K562 (cell line): ENCODE data around the gene CASTOR1. TPM values are rescaled to one million over a fixed set of nuclear protein-coding genes. Genes with fewer than 3 reads are reported as not detected.
A peak's percentile ranks its signal among the peaks of the same experiment; 100 is the strongest.

Experiments used
- ATAC-seq: fragments of 200-7000 bp; cut with Tn5 transposase; 3 replicates; pipeline ENCODE4 v1.9.1; 2020; ENCODE audit warnings: moderate library complexity
- BruUV-seq: library from RNA; stranded (reverse); fragments of 400-500 nt; replicated peaks from 2 replicates; lab custom pipeline; 2021; lab: Mats Ljungman, UMichigan
- CTCF ChIA-PET: fragments of 300-600 bp; formaldehyde crosslinking; extraction: SDS; loops from one replicate; lab custom pipeline; 2021; ENCODE audit warnings: low intra/inter-chr PET ratio; lab: Yijun Ruan, JAX
- POLR2A ChIA-PET: fragments of 300-600, 350-650 bp; sonication (Branson Sonifier 250); formaldehyde crosslinking; extraction: SDS; loops from one replicate; lab custom pipeline; 2021; ENCODE audit warnings: antibody characterized with exemption, inconsistent platforms; lab: Yijun Ruan, JAX
- DNase-seq, 4 experiments: peaks; one replicate each; pipeline versions ENCODE4 v3.0.0 to v3.0.0-alpha.2; 2011 to 2018; ENCODE audit warnings: low spot score in 3 of 4, mixed read lengths in 3 of 4; ENCODE audit errors: extremely low read depth in 1 of 4
- FAIRE-seq: peaks from 2 replicates; lab custom pipeline; 2011; peaks lifted over from hg19 to GRCh38; lab: Jason Lieb, UNC
- H2AFZ ChIP-seq: 2 replicates; pipeline ENCODE4 v1.6.0; 2011; ENCODE audit warnings: low read depth, low read length, control low read depth, inconsistent platforms
- H3K27ac ChIP-seq: fragments of 200-600 bp; 3 replicates; pipeline ENCODE4 v1.8.0; 2011; ENCODE audit warnings: low read depth, mild to moderate bottlenecking, control low read depth, inconsistent platforms, low read length, moderate library complexity, mixed read lengths; ENCODE audit errors: extremely low read depth
- H3K27me3 ChIP-seq, 2 experiments: fragments of 300-600 bp in 1 of 2; 2 replicates in 1 of 2; 3 replicates in 1 of 2; pipeline versions ENCODE4 v1.6.0 to v1.8.0; 2011; ENCODE audit warnings: inconsistent platforms in 2 of 2, low read length in 2 of 2, mild to moderate bottlenecking in 1 of 2, mixed read lengths in 1 of 2, moderate library complexity in 1 of 2; ENCODE audit not compliant: control insufficient read depth in 2 of 2, insufficient read depth in 2 of 2
- H3K36me3 ChIP-seq: fragments of 300-600 bp; 3 replicates; pipeline ENCODE4 v1.8.0; 2011; ENCODE audit warnings: mild to moderate bottlenecking, low read length, inconsistent platforms; ENCODE audit not compliant: control insufficient read depth, insufficient read depth
- H3K4me1 ChIP-seq, 2 experiments: fragments of 200-600 bp in 1 of 2; replicated peaks in 1 of 2; 2 replicates in 1 of 2; 3 replicates in 1 of 2; pipeline versions ENCODE4 v1.5.1 to v1.8.0; 2011; ENCODE audit warnings: inconsistent platforms in 2 of 2, low read length in 2 of 2, mild to moderate bottlenecking in 1 of 2, mixed read lengths in 1 of 2, moderate library complexity in 1 of 2; ENCODE audit not compliant: control insufficient read depth in 2 of 2, insufficient read depth in 2 of 2
- H3K4me2 ChIP-seq: 2 replicates; pipeline ENCODE4 v1.6.1; 2011; ENCODE audit warnings: low read length, control low read depth, inconsistent platforms, mixed read lengths; ENCODE audit not compliant: insufficient read depth
- H3K4me3 ChIP-seq: fragments of 200-600 bp; sonication (generic), shearing (Covaris generic); 2 replicates; pipeline ENCODE4 v1.5.1; 2016; ENCODE audit warnings: control low read depth, inconsistent platforms
- H3K79me2 ChIP-seq: fragments of 200-600 bp; 3 replicates; pipeline ENCODE4 v1.8.0; 2011; ENCODE audit warnings: low read length, inconsistent platforms; ENCODE audit not compliant: control insufficient read depth, insufficient read depth
- H3K9ac ChIP-seq, 2 experiments: 2 replicates each; pipeline versions ENCODE4 v1.6.0 to v1.6.1; 2011; ENCODE audit warnings: low read depth in 2 of 2, low read length in 2 of 2, control low read depth in 1 of 2, inconsistent platforms in 1 of 2, mild to moderate bottlenecking in 1 of 2, mixed read lengths in 1 of 2; ENCODE audit not compliant: insufficient read depth in 1 of 2
- H3K9me1 ChIP-seq: one replicate; pipeline ENCODE4 v1.6.0; 2011; ENCODE audit warnings: inconsistent platforms, mild to moderate bottlenecking, low read length, moderate library complexity; ENCODE audit not compliant: control insufficient read depth, insufficient read depth
- H3K9me3 ChIP-seq: replicated peaks from 2 replicates; pipeline ENCODE4 v1.5.1; 2011; ENCODE audit warnings: low read depth, low read length, inconsistent platforms; ENCODE audit not compliant: control insufficient read depth, insufficient read depth
- H4K20me1 ChIP-seq: replicated peaks from 2 replicates; pipeline ENCODE4 v1.6.1; 2011; ENCODE audit warnings: low read length, inconsistent platforms, mixed read lengths; ENCODE audit not compliant: control insufficient read depth, insufficient read depth
- CTCF ChIP-seq, 3 experiments: IDR thresholded peaks in 2 of 3; conservative IDR thresholded peaks in 1 of 3; 2 replicates each; pipeline ENCODE4 v1.5.1; 2011 to 2012; ENCODE audit warnings: low read length in 3 of 3, mild to moderate bottlenecking in 3 of 3, control low read depth in 2 of 3, improper control_type of control experiment in 1 of 3, inconsistent platforms in 1 of 3, low read depth in 1 of 3, mixed read lengths in 1 of 3, moderate library complexity in 1 of 3; ENCODE audit not compliant: insufficient read depth in 2 of 3
- DEAF1 ChIP-seq: fragments of 450-650 bp; formaldehyde crosslinking; IDR thresholded peaks from 2 replicates; pipeline ENCODE4 v1.4.0; 2020; ENCODE audit warnings: mild to moderate bottlenecking, moderate library complexity
- EGR1 ChIP-seq: fragments of 450-650 bp; conservative IDR thresholded peaks from 2 replicates; pipeline ENCODE4 v1.6.1; 2017; ENCODE audit warnings: mild to moderate bottlenecking
- MAFK ChIP-seq: IDR thresholded peaks from 2 replicates; pipeline ENCODE4 v1.6.1; 2011; ENCODE audit warnings: low read length, improper control_type of control experiment
- PCBP1 ChIP-seq: fragments of 200-400 bp; formaldehyde crosslinking; IDR thresholded peaks from 2 replicates; pipeline ENCODE4 v1.6.1; 2018; ENCODE audit warnings: mild to moderate bottlenecking, low read depth, low read length; ENCODE audit not compliant: poor library complexity, severe bottlenecking
- SP1 ChIP-seq: sonication (generic); formaldehyde crosslinking; IDR thresholded peaks from 2 replicates; pipeline ENCODE4 v1.8.1; 2022; ENCODE audit warnings: mild to moderate bottlenecking, missing genetic modification reagents
- ZBTB7A ChIP-seq: IDR thresholded peaks from 2 replicates; pipeline ENCODE4 v1.6.1; 2011; ENCODE audit warnings: low read depth, mild to moderate bottlenecking, low read length, moderate library complexity, borderline replicate concordance; ENCODE audit not compliant: control insufficient read depth
- ZNF212 ChIP-seq: fragments of 450-650 bp; formaldehyde crosslinking; IDR thresholded peaks from 2 replicates; pipeline ENCODE4 v1.4.0; 2020; ENCODE audit warnings: mild to moderate bottlenecking
- ZNF217 ChIP-seq: sonication (generic); formaldehyde crosslinking; IDR thresholded peaks from 2 replicates; pipeline ENCODE4 v1.8.0; 2022; ENCODE audit warnings: mild to moderate bottlenecking, missing genetic modification reagents
- ZNF232 ChIP-seq: sonication (generic); formaldehyde crosslinking; IDR thresholded peaks from 2 replicates; pipeline ENCODE4 v1.8.0; 2022; ENCODE audit warnings: mild to moderate bottlenecking, missing genetic modification reagents
- ZNF785 ChIP-seq: fragments of 250-450 bp; sonication (Bioruptor Pico); IDR thresholded peaks from 2 replicates; pipeline ENCODE4 v1.4.0; 2020; ENCODE audit warnings: mild to moderate bottlenecking
- WGBS: fragments of 100-300 bp; shearing (Covaris generic); methylation state at CpG from one replicate; pipeline ENCODE4 v1.1.6; 2016; ENCODE audit warnings: low coverage, mixed read lengths; ENCODE audit not compliant: insufficient coverage; ENCODE audit errors: missing lambda C conversion rate; 5-methylcytosine and 5-hydroxymethylcytosine counted together
- in situ Hi-C: fragments of 300-500 bp; cut with MboI; formaldehyde crosslinking; loops from 4 replicates; pipeline ENCODE4 v1.15.0; 2018; ENCODE audit warnings: inconsistent platforms, mixed read lengths
- intact Hi-C: fragments of 100-400 bp; cut with micrococcal nuclease; formaldehyde crosslinking; loops from 2 replicates; pipeline ENCODE4 v1.14.2; 2022
- polyA plus RNA-seq, 8 experiments: library from polyadenylated mRNA; depleted of rRNA in 4 of 8; stranded (reverse) in 5 of 8; unstranded in 3 of 8; fragments of >200 nt; fragmentation: Nextera tagmentation in 2 of 8; fragmentation: Illumina TruSeq in 1 of 8; extraction: Ambion mirVana in 2 of 8; extraction: Trizol in 1 of 8; gene quantifications; 2 replicates each; pipeline versions ENCODE4 v1.2.1 to v1.2.3, GENCODE V29; 2011 to 2014; ENCODE audit warnings: inconsistent platforms in 1 of 8, missing spikeins in 1 of 8
- total RNA-seq, 7 experiments: library from RNA; depleted of rRNA in 6 of 7; stranded (reverse); fragments of >200 nt in 6 of 7; fragmentation: Illumina TruSeq in 2 of 7; extraction: Trizol in 2 of 7; gene quantifications; 2 replicates each; pipeline versions ENCODE4 v1.2.1 to v1.2.3, GENCODE V29; 2011 to 2021; ENCODE audit warnings: low replicate concordance in 1 of 7
- TF ChIP-seq, protein P1 (sequence below): fragments of 450-650 bp; IDR thresholded peaks from 2 replicates; pipeline ENCODE4 v1.6.1; 2018; ENCODE audit not compliant: partially characterized antibody

CASTOR1 gene
- total and polyA plus RNA-seq, 9 of the 15 experiments (the other 6 are each of a cell fraction or from before 2014, with no cell fraction given) = 0.35 to 2.6 (median 1.1) TPM

DNA sequence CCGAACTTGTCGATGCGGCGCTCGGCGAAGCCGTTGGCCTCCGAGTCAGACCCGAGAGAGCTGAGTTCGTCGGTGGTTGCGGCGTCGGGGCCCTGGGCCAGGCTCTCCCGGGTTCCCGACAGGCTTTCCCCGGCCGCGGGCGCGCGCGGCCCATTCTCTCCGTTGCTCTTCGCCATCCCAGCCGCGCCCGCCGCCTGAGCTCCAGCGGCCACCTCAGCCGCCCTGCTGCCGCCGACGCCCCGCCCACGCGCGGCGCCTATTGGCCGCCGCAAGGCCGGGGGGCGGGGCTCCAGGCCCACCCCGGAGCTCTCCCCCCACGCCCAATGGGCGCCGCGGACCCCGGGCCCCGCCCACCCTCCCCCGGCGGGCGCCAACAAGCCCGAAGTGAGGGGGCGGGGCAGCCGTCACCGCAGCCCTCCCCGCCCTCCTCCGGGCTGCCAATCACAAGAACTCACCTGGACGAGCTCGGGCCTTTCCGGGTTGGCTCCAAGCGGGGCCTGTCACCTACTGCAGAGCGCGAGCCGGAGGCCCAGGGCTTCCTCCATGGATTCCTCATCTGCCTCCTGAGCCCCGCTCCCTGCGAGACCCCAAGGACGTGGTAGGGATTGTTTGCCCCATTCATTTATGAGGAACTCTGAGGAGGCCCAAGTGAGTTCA, 37.5 kb upstream of the CASTOR1 start, which contains the start of gene TBC1D10A (continued):
- no peak for TF ChIP-seq DEAF1 (CRISPR knock-in tag)

DNA sequence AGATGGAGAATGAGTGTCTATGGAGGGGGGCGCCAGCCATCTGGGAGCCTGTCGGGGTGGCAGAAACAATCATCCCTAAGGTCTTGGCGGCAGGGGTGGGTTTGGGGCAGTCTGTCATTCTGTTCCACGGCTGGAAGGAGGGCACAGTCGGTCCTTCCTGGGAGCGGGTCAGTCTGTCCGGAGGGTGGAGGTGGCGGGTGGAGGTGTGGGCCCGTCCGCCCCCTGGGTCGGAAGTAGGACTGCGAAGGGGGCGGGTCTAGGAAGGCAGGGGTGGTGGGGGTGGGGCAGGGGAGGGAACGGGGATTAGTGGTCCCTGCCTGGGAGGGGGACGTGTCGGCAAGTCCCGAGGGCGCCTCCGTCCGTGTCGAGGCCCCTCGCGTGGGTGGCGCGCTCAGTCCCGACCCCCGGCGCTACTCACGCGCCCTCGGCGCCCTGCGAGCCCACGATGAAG, 37.0 kb upstream of the CASTOR1 start:
- BruUV-seq = no TSS peak
- H3K9me1 ChIP-seq = no peaks in the 10 kb centered on the region
- FAIRE-seq (no peak), ATAC-seq (peak; percentile 75), DNase-seq (peak; percentile 48 to 82 (median 74))
- in situ Hi-C loops (no loop called here), intact Hi-C loops (loop anchor here (2.0 kb wide), 1 partner anchor 37 kb away; the partner anchor contains the start of gene CASTOR1)
- CTCF ChIA-PET = interaction anchor here (1.2 kb wide), 1 partner anchor 63 kb away, joined by 3 read pairs; no protein-coding TSS in a partner anchor
- no peaks in the 10 kb centered on the region for H3K9me3 ChIP-seq
- 0% methylated on average over 2 of the region's 34 CpGs for WGBS
- H2AFZ ChIP-seq = peak overlapping the region; percentile 80
- H3K36me3 ChIP-seq = peaks cover 13% of the 10 kb centered on the region; the same call in 1 of the 3 replicates
- POLR2A ChIA-PET = interaction anchor here (0.6 to 1.8 kb wide), 4 partner anchors 9 to 185 kb away, joined by 3 to 7 read pairs (median 3); partner anchors contain the start of genes CCDC157 and SF3A1
- H3K4me1 ChIP-seq = peaks cover 24 to 28% of the 10 kb centered on the region in 2 experiments; a peak in 4 of 5 replicates
- no peaks in the 10 kb centered on the region for H3K27me3 ChIP-seq
- peak overlapping the region; percentile 69 for H3K4me3 ChIP-seq
- no peaks in the 10 kb centered on the region for H4K20me1 ChIP-seq
- H3K4me2 ChIP-seq = peak overlapping the region; percentile 66
- H3K27ac ChIP-seq = peak overlapping the region; percentile 62; the same call in 2 of the 3 replicates
- H3K9ac ChIP-seq = peak overlapping the region; percentile 44 to 91; a peak in 3 of 4 replicates
- peaks cover 11% of the 10 kb centered on the region for H3K79me2 ChIP-seq
- TF ChIP-seq PCBP1 (no peak), ZNF232 (CRISPR knock-in tag) (no peak), EGR1 (peak; percentile 4; the same call in 1 of the 2 replicates), CTCF (IDR thresholded peaks at IDR 0.05 in 2 of 3, conservative IDR thresholded peaks at IDR 0.05 in 1 of 3; ENCODE audit: insufficient read depth in 2 of 3, low read depth in 1 of 3, low read length in 3 of 3) (no peak), MAFK (no peak), SP1 (CRISPR knock-in tag) (no peak), ZNF217 (CRISPR knock-in tag) (no peak), ZBTB7A (peak; percentile 26; the same call in 1 of the 2 replicates), ZNF785 (CRISPR knock-in tag) (no peak), ZNF212 (CRISPR knock-in tag) (no peak)
- TF ChIP-seq, protein P1, sequence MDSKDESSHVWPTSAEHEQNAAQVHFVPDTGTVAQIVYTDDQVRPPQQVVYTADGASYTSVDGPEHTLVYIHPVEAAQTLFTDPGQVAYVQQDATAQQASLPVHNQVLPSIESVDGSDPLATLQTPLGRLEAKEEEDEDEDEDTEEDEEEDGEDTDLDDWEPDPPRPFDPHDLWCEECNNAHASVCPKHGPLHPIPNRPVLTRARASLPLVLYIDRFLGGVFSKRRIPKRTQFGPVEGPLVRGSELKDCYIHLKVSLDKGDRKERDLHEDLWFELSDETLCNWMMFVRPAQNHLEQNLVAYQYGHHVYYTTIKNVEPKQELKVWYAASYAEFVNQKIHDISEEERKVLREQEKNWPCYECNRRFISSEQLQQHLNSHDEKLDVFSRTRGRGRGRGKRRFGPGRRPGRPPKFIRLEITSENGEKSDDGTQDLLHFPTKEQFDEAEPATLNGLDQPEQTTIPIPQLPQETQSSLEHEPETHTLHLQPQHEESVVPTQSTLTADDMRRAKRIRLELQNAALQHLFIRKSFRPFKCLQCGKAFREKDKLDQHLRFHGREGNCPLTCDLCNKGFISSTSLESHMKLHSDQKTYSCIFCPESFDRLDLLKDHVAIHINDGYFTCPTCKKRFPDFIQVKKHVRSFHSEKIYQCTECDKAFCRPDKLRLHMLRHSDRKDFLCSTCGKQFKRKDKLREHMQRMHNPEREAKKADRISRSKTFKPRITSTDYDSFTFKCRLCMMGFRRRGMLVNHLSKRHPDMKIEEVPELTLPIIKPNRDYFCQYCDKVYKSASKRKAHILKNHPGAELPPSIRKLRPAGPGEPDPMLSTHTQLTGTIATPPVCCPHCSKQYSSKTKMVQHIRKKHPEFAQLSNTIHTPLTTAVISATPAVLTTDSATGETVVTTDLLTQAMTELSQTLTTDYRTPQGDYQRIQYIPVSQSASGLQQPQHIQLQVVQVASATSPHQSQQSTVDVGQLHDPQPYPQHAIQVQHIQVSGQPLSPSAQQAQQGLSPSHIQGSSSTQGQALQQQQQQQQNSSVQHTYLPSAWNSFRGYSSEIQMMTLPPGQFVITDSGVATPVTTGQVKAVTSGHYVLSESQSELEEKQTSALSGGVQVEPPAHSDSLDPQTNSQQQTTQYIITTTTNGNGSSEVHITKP = peak; percentile 87
